K562 (cell line): ENCODE data around the gene KASH5. TPM values are rescaled to one million over a fixed set of nuclear protein-coding genes. Genes with fewer than 3 reads are reported as not detected.

Source experiments
- ATAC-seq: fragments of 200-7000 bp; cut with Tn5 transposase; 3 replicates; pipeline ENCODE4 v1.9.1; 2020; ENCODE audit warnings: moderate library complexity
- BruUV-seq: library from RNA; stranded (reverse); fragments of 400-500 nt; replicated peaks from 2 replicates; lab custom pipeline; 2021; lab: Mats Ljungman, UMichigan
- CTCF ChIA-PET: fragments of 300-600 bp; formaldehyde crosslinking; extraction: SDS; loops from one replicate; lab custom pipeline; 2021; ENCODE audit warnings: low intra/inter-chr PET ratio; lab: Yijun Ruan, JAX
- POLR2A ChIA-PET: fragments of 300-600, 350-650 bp; sonication (Branson Sonifier 250); formaldehyde crosslinking; extraction: SDS; loops from one replicate; lab custom pipeline; 2021; ENCODE audit warnings: antibody characterized with exemption, inconsistent platforms; lab: Yijun Ruan, JAX
- DNase-seq, 4 experiments: peaks; one replicate each; pipeline versions ENCODE4 v3.0.0 to v3.0.0-alpha.2; 2011 to 2018; ENCODE audit warnings: low spot score in 3 of 4, mixed read lengths in 3 of 4; ENCODE audit errors: extremely low read depth in 1 of 4
- FAIRE-seq: peaks from 2 replicates; lab custom pipeline; 2011; peaks lifted over from hg19 to GRCh38; lab: Jason Lieb, UNC
- H2AFZ ChIP-seq: 2 replicates; pipeline ENCODE4 v1.6.0; 2011; ENCODE audit warnings: low read depth, low read length, control low read depth, inconsistent platforms
- H3K27ac ChIP-seq: fragments of 200-600 bp; 3 replicates; pipeline ENCODE4 v1.8.0; 2011; ENCODE audit warnings: low read depth, mild to moderate bottlenecking, control low read depth, inconsistent platforms, low read length, moderate library complexity, mixed read lengths; ENCODE audit errors: extremely low read depth
- H3K27me3 ChIP-seq, 2 experiments: fragments of 300-600 bp in 1 of 2; 2 replicates in 1 of 2; 3 replicates in 1 of 2; pipeline versions ENCODE4 v1.6.0 to v1.8.0; 2011; ENCODE audit warnings: inconsistent platforms in 2 of 2, low read length in 2 of 2, mild to moderate bottlenecking in 1 of 2, mixed read lengths in 1 of 2, moderate library complexity in 1 of 2; ENCODE audit not compliant: control insufficient read depth in 2 of 2, insufficient read depth in 2 of 2
- H3K36me3 ChIP-seq: fragments of 300-600 bp; 3 replicates; pipeline ENCODE4 v1.8.0; 2011; ENCODE audit warnings: mild to moderate bottlenecking, low read length, inconsistent platforms; ENCODE audit not compliant: control insufficient read depth, insufficient read depth
- H3K4me1 ChIP-seq, 2 experiments: fragments of 200-600 bp in 1 of 2; replicated peaks in 1 of 2; 2 replicates in 1 of 2; 3 replicates in 1 of 2; pipeline versions ENCODE4 v1.5.1 to v1.8.0; 2011; ENCODE audit warnings: inconsistent platforms in 2 of 2, low read length in 2 of 2, mild to moderate bottlenecking in 1 of 2, mixed read lengths in 1 of 2, moderate library complexity in 1 of 2; ENCODE audit not compliant: control insufficient read depth in 2 of 2, insufficient read depth in 2 of 2
- H3K4me2 ChIP-seq: 2 replicates; pipeline ENCODE4 v1.6.1; 2011; ENCODE audit warnings: low read length, control low read depth, inconsistent platforms, mixed read lengths; ENCODE audit not compliant: insufficient read depth
- H3K4me3 ChIP-seq: fragments of 200-600 bp; sonication (generic), shearing (Covaris generic); 2 replicates; pipeline ENCODE4 v1.5.1; 2016; ENCODE audit warnings: control low read depth, inconsistent platforms
- H3K79me2 ChIP-seq: fragments of 200-600 bp; 3 replicates; pipeline ENCODE4 v1.8.0; 2011; ENCODE audit warnings: low read length, inconsistent platforms; ENCODE audit not compliant: control insufficient read depth, insufficient read depth
- H3K9ac ChIP-seq, 2 experiments: 2 replicates each; pipeline versions ENCODE4 v1.6.0 to v1.6.1; 2011; ENCODE audit warnings: low read depth in 2 of 2, low read length in 2 of 2, control low read depth in 1 of 2, inconsistent platforms in 1 of 2, mild to moderate bottlenecking in 1 of 2, mixed read lengths in 1 of 2; ENCODE audit not compliant: insufficient read depth in 1 of 2
- H3K9me1 ChIP-seq: one replicate; pipeline ENCODE4 v1.6.0; 2011; ENCODE audit warnings: inconsistent platforms, mild to moderate bottlenecking, low read length, moderate library complexity; ENCODE audit not compliant: control insufficient read depth, insufficient read depth
- H3K9me3 ChIP-seq: replicated peaks from 2 replicates; pipeline ENCODE4 v1.5.1; 2011; ENCODE audit warnings: low read depth, low read length, inconsistent platforms; ENCODE audit not compliant: control insufficient read depth, insufficient read depth
- H4K20me1 ChIP-seq: replicated peaks from 2 replicates; pipeline ENCODE4 v1.6.1; 2011; ENCODE audit warnings: low read length, inconsistent platforms, mixed read lengths; ENCODE audit not compliant: control insufficient read depth, insufficient read depth
- AFF1 ChIP-seq, 2 experiments: fragments of 450-650 bp; IDR thresholded peaks; 2 replicates each; pipeline ENCODE4 v1.6.1; 2018; ENCODE audit warnings: mild to moderate bottlenecking in 2 of 2, low read depth in 1 of 2; ENCODE audit not compliant: partially characterized antibody in 2 of 2
- CBX1 ChIP-seq: sonication (generic); IDR thresholded peaks from 2 replicates; pipeline ENCODE4 v1.6.1; 2016; ENCODE audit warnings: antibody characterized with exemption, low read depth, mild to moderate bottlenecking
- CREBBP ChIP-seq: IDR thresholded peaks from one replicate; pipeline ENCODE4 v1.6.1; 2012; ENCODE audit warnings: low read depth, mild to moderate bottlenecking, control low read depth, inconsistent platforms, low read length
- JUN ChIP-seq, 2 experiments: sonication (generic) in 1 of 2; formaldehyde crosslinking in 1 of 2; IDR thresholded peaks; 2 replicates each; pipeline versions ENCODE4 v1.6.1 to v1.8.0; 2012 to 2022; ENCODE audit warnings: borderline replicate concordance in 2 of 2, mild to moderate bottlenecking in 2 of 2, improper control_type of control experiment in 1 of 2, low read depth in 1 of 2, low read length in 1 of 2, missing genetic modification reagents in 1 of 2
- KLF1 ChIP-seq: fragments of 450-650 bp; IDR thresholded peaks from 2 replicates; pipeline ENCODE4 v1.6.1; 2016; ENCODE audit warnings: missing genetic modification characterization, missing compliant biosample characterization
- MXI1 ChIP-seq: IDR thresholded peaks from 2 replicates; pipeline ENCODE4 v1.6.1; 2011; ENCODE audit warnings: low read depth, mild to moderate bottlenecking, improper control_type of control experiment, low read length
- NELFE ChIP-seq: IDR thresholded peaks from 2 replicates; pipeline ENCODE4 v1.6.1; 2011; ENCODE audit warnings: mild to moderate bottlenecking; ENCODE audit not compliant: insufficient read depth, insufficient read length
- ZKSCAN3 ChIP-seq: fragments of 250-450 bp; sonication (Bioruptor Pico); IDR thresholded peaks from 2 replicates; pipeline ENCODE4 v1.4.0; 2020
- ZNF184 ChIP-seq: sonication (generic); formaldehyde crosslinking; IDR thresholded peaks from 2 replicates; pipeline ENCODE4 v1.5.0; 2020; ENCODE audit warnings: missing genetic modification reagents
- ZNF561 ChIP-seq: fragments of 450-650 bp; formaldehyde crosslinking; conservative IDR thresholded peaks from 2 replicates; pipeline ENCODE4 v1.4.0; 2020; ENCODE audit warnings: mild to moderate bottlenecking, moderate library complexity
- ZNF57 ChIP-seq: fragments of 450-650 bp; formaldehyde crosslinking; IDR thresholded peaks from 2 replicates; pipeline ENCODE4 v1.4.0; 2020; ENCODE audit warnings: mild to moderate bottlenecking, moderate library complexity
- WGBS: fragments of 100-300 bp; shearing (Covaris generic); methylation state at CpG from one replicate; pipeline ENCODE4 v1.1.6; 2016; ENCODE audit warnings: low coverage, mixed read lengths; ENCODE audit not compliant: insufficient coverage; ENCODE audit errors: missing lambda C conversion rate; 5-methylcytosine and 5-hydroxymethylcytosine counted together
- in situ Hi-C: fragments of 300-500 bp; cut with MboI; formaldehyde crosslinking; loops from 4 replicates; pipeline ENCODE4 v1.15.0; 2018; ENCODE audit warnings: inconsistent platforms, mixed read lengths
- intact Hi-C: fragments of 100-400 bp; cut with micrococcal nuclease; formaldehyde crosslinking; loops from 2 replicates; pipeline ENCODE4 v1.14.2; 2022
- polyA plus RNA-seq, 8 experiments: library from polyadenylated mRNA; depleted of rRNA in 4 of 8; stranded (reverse) in 5 of 8; unstranded in 3 of 8; fragments of >200 nt; fragmentation: Nextera tagmentation in 2 of 8; fragmentation: Illumina TruSeq in 1 of 8; extraction: Ambion mirVana in 2 of 8; extraction: Trizol in 1 of 8; gene quantifications; 2 replicates each; pipeline versions ENCODE4 v1.2.1 to v1.2.3, GENCODE V29; 2011 to 2014; ENCODE audit warnings: inconsistent platforms in 1 of 8, missing spikeins in 1 of 8
- total RNA-seq, 7 experiments: library from RNA; depleted of rRNA in 6 of 7; stranded (reverse); fragments of >200 nt in 6 of 7; fragmentation: Illumina TruSeq in 2 of 7; extraction: Trizol in 2 of 7; gene quantifications; 2 replicates each; pipeline versions ENCODE4 v1.2.1 to v1.2.3, GENCODE V29; 2011 to 2021; ENCODE audit warnings: low replicate concordance in 1 of 7
- TF ChIP-seq, protein P1 (sequence below): fragments of 250-450 bp; sonication (Bioruptor Pico); IDR thresholded peaks from 2 replicates; pipeline ENCODE4 v1.9.0; 2021; ENCODE audit warnings: mild to moderate bottlenecking, inconsistent platforms
- TF ChIP-seq, protein P2 (sequence below): sonication (generic); formaldehyde crosslinking; IDR thresholded peaks from 2 replicates; pipeline ENCODE4 v1.5.0; 2020; ENCODE audit warnings: missing genetic modification reagents

Gene KASH5
- total and polyA plus RNA-seq, 9 of the 15 experiments (the other 6 are each of a cell fraction or from before 2014, with no cell fraction given) = 0.07 to 0.84 (median 0.34) TPM; not detected in 1

- no peak overlapping the region for H3K9ac ChIP-seq
- no peak overlapping the region for H3K4me3 ChIP-seq
- no peak overlapping the region for H2AFZ ChIP-seq
- no peaks in the 10 kb centered on the region for H3K27me3 ChIP-seq
- H3K4me2 ChIP-seq = no peak overlapping the region
- H3K9me1 ChIP-seq = no peaks in the 10 kb centered on the region
- ChIA-PET POLR2A (no interaction called here), CTCF (no interaction called here)
- no peaks in the 10 kb centered on the region for H3K79me2 ChIP-seq
- ATAC-seq = no peak
- DNase-seq = no peak
- H3K4me1 ChIP-seq = peaks cover 7 to 20% of the 10 kb centered on the region in 2 experiments
- H3K36me3 ChIP-seq = no peaks in the 10 kb centered on the region
- WGBS = 47% methylated on average over 5 of the region's 5 CpGs
- H4K20me1 ChIP-seq = no peaks in the 10 kb centered on the region
- no TSS peak for BruUV-seq
- intact Hi-C loops (no loop called here), in situ Hi-C loops (no loop called here)
- no peak for FAIRE-seq
- peaks cover 7% of the 10 kb centered on the region; the same call in 1 of the 2 replicates for H3K9me3 ChIP-seq
- H3K27ac ChIP-seq = no peak overlapping the region
- TF ChIP-seq, protein P1, sequence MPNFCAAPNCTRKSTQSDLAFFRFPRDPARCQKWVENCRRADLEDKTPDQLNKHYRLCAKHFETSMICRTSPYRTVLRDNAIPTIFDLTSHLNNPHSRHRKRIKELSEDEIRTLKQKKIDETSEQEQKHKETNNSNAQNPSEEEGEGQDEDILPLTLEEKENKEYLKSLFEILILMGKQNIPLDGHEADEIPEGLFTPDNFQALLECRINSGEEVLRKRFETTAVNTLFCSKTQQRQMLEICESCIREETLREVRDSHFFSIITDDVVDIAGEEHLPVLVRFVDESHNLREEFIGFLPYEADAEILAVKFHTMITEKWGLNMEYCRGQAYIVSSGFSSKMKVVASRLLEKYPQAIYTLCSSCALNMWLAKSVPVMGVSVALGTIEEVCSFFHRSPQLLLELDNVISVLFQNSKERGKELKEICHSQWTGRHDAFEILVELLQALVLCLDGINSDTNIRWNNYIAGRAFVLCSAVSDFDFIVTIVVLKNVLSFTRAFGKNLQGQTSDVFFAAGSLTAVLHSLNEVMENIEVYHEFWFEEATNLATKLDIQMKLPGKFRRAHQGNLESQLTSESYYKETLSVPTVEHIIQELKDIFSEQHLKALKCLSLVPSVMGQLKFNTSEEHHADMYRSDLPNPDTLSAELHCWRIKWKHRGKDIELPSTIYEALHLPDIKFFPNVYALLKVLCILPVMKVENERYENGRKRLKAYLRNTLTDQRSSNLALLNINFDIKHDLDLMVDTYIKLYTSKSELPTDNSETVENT (CRISPR knock-in tag) = no peak
- TF ChIP-seq NELFE = no peak
- TF ChIP-seq, protein P2, sequence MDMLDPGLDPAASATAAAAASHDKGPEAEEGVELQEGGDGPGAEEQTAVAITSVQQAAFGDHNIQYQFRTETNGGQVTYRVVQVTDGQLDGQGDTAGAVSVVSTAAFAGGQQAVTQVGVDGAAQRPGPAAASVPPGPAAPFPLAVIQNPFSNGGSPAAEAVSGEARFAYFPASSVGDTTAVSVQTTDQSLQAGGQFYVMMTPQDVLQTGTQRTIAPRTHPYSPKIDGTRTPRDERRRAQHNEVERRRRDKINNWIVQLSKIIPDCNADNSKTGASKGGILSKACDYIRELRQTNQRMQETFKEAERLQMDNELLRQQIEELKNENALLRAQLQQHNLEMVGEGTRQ (CRISPR knock-in tag) = no peak
- 0 out of 2 replicates have a peak, but pooled peaks have one; percentile 31 for TF ChIP-seq JUN (IDR thresholded peaks at IDR 0.05; ENCODE audit: borderline replicate concordance, low read depth, low read length)
- TF ChIP-seq JUN (CRISPR knock-in tag; IDR thresholded peaks at IDR 0.05; ENCODE audit: borderline replicate concordance) = no peak
- no peak for TF ChIP-seq ZKSCAN3 (CRISPR knock-in tag)
- peak in 1 of 2 experiments; percentile 45 for TF ChIP-seq AFF1 (IDR thresholded peaks at IDR 0.05; ENCODE audit: low read depth in 1 of 2, partially characterized antibody in 2 of 2)
- no peak for TF ChIP-seq MXI1
- no peak for TF ChIP-seq CREBBP
- peak; percentile 96 for TF ChIP-seq ZNF561
- TF ChIP-seq KLF1 (tag) = no peak
- peak; percentile 87; the same call in 1 of the 2 replicates for TF ChIP-seq CBX1
- TF ChIP-seq ZNF57 (CRISPR knock-in tag) = no peak
- no peak for TF ChIP-seq ZNF184 (CRISPR knock-in tag)
Observed at GRCh38 chr19:49368711-49369358, 19.2 kb upstream of the KASH5 start.
